Breast epithelium (tissue), 4 donors: Measurements from ENCODE around the gene SLC35A3. TPM values are rescaled to one million over a fixed set of nuclear protein-coding genes. Genes with fewer than 3 reads are reported as not detected.
"Not testable (repeated sequence)": the region's sequence is repeated elsewhere in the genome, so short reads cannot be mapped to it uniquely, and the experiment has no call there.

Experiments
- DNase-seq, 2 donors: peaks; one replicate each; pipeline ENCODE4 v3.0.0-alpha.2; 2019; ENCODE audit warnings: low spot score in 2 of 2
- H3K27ac ChIP-seq, 2 donors: fragments of 200-600 bp; sonication (generic) in 1 of 2; one replicate each; pipeline ENCODE4 v1.5.1; 2016 to 2019; ENCODE audit warnings: mild to moderate bottlenecking in 1 of 2
- H3K27me3 ChIP-seq, 2 donors: fragments of 200-600 bp; sonication (generic) in 1 of 2; one replicate each; pipeline versions ENCODE4 v1.5.1 to v1.6.0; 2017 to 2019; ENCODE audit warnings: control low read depth in 1 of 2, mild to moderate bottlenecking in 1 of 2
- H3K36me3 ChIP-seq: fragments of 200-600 bp; one replicate; pipeline ENCODE4 v1.5.1; 2019
- H3K4me1 ChIP-seq, 2 donors: fragments of 200-600 bp; sonication (generic); one replicate each; pipeline ENCODE4 v1.5.1; 2016 to 2019; ENCODE audit warnings: control low read depth in 1 of 2
- H3K4me3 ChIP-seq, 3 donors: fragments of 200-600 bp; sonication (generic); 1 replicate in 2 of 3; 2 replicates in 1 of 3; pipeline ENCODE4 v1.5.1; 2016 to 2019; ENCODE audit warnings: mild to moderate bottlenecking in 3 of 3, moderate library complexity in 2 of 3
- H3K9me3 ChIP-seq, 2 donors: fragments of 200-600 bp; sonication (generic) in 1 of 2; one replicate each; pipeline ENCODE4 v1.5.1; 2016 to 2019; ENCODE audit warnings: control low read depth in 1 of 2
- POLR2A ChIP-seq: fragments of 450-650 bp; IDR thresholded peaks from one replicate; pipeline ENCODE4 v1.6.1; 2016; ENCODE audit warnings: antibody characterized with exemption, mild to moderate bottlenecking, moderate library complexity
- POLR2AphosphoS5 ChIP-seq, 3 donors: sonication (generic); formaldehyde crosslinking; IDR thresholded peaks; one replicate each; pipeline ENCODE4 v1.6.1; 2017; ENCODE audit warnings: antibody characterized with exemption in 3 of 3
- intact Hi-C: fragments of 100-400 bp; cut with DNase I; formaldehyde crosslinking; loops from one replicate; pipeline ENCODE4 v1.15.1; 2023; ENCODE audit warnings: low total_unique reads
- total RNA-seq, 3 donors: library from RNA; depleted of rRNA; stranded (reverse); fragments of >200 nt; gene quantifications; one replicate each; pipeline ENCODE4 v1.1.0, GENCODE V29; 2016
- TF ChIP-seq, protein P1 (sequence below), 3 donors: fragments of 450-650 bp; IDR thresholded peaks; one replicate each; pipeline ENCODE4 v1.5.1; 2016 to 2017; ENCODE audit warnings: antibody characterized with exemption in 3 of 3, mild to moderate bottlenecking in 3 of 3, moderate library complexity in 3 of 3

The SLC35A3 gene
- total RNA-seq, 3 donors from 2014 or later, result 31.8 to 41.7 (median 36.5) TPM

DNA sequence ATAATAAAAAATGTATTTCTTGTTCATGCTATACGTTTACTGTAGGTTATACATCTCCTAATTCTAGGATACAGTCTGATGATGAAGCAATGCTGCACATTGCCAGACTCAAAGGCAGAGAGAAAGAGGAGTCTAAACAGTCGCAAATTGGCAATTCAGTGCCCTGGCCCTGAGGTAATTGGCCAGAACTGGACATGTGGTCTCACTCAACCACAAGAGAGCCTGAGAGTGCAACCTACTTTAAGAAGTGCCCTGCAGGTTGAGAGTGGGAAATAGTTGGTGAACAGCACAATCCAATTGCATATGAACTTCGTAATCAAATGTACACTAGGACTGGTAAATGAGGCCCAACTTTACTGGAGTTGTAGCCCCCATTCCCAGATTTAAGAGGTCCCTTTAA lies 5.0 kb upstream of the SLC35A3 start:
- no peak for TF ChIP-seq POLR2AphosphoS5 (IDR thresholded peaks at IDR 0.05)
- TF ChIP-seq, protein P1, sequence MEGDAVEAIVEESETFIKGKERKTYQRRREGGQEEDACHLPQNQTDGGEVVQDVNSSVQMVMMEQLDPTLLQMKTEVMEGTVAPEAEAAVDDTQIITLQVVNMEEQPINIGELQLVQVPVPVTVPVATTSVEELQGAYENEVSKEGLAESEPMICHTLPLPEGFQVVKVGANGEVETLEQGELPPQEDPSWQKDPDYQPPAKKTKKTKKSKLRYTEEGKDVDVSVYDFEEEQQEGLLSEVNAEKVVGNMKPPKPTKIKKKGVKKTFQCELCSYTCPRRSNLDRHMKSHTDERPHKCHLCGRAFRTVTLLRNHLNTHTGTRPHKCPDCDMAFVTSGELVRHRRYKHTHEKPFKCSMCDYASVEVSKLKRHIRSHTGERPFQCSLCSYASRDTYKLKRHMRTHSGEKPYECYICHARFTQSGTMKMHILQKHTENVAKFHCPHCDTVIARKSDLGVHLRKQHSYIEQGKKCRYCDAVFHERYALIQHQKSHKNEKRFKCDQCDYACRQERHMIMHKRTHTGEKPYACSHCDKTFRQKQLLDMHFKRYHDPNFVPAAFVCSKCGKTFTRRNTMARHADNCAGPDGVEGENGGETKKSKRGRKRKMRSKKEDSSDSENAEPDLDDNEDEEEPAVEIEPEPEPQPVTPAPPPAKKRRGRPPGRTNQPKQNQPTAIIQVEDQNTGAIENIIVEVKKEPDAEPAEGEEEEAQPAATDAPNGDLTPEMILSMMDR (IDR thresholded peaks at IDR 0.05), result no peak
- no peak for TF ChIP-seq POLR2A
- no peaks in the 10 kb centered on the region for H3K4me1 ChIP-seq
- intact Hi-C loops, result no loop called here
- H3K27me3 ChIP-seq, result no peaks in the 10 kb centered on the region
- H3K27ac ChIP-seq, result no peak overlapping the region
- no peak overlapping the region for H3K4me3 ChIP-seq
- no peak for DNase-seq
- H3K36me3 ChIP-seq, result no peaks in the 10 kb centered on the region
- H3K9me3 ChIP-seq, result no peaks in the 10 kb centered on the region

DNA sequence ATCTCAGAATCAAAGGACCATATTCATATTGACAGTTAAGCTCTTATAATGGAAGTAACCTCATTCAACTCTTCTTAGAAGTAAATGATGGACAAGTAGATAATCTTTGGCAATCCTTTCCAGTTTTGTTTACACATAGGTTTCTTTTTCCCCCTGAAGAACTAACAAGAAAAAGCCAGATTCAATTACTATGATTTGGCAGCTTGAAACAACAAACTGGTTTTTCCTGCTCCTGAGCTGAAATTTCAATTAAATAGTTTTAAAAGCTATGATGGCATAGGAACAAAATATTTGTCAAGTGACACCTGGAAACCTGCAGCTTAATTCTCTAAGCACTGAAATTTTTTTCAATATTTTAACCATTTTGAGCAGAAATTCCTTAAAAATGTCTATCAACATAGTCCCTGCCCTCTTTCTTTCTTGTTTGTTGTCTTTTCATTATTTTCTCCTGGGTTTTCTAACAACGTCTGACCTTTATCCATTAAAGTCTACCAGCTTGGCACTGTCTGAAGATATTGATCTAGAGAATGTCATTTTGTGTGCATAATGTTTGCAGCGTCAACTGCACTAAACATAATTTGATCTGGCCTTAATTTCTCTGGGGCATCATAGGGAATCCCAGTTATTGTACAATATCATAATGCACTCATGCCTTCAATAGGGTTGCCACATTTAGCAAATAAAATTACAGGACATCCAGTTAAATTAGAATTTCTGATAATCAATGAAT lies 4.0 kb upstream of the SLC35A3 start:
- DNase-seq, result no peak
- no peaks in the 10 kb centered on the region for H3K4me1 ChIP-seq
- H3K27me3 ChIP-seq, result no peaks in the 10 kb centered on the region
- peak overlapping the region in 1 of 2 donors; percentile 30 for H3K27ac ChIP-seq
- TF ChIP-seq POLR2AphosphoS5 (IDR thresholded peaks at IDR 0.05) (no peak), POLR2A (no peak)
- TF ChIP-seq, protein P1 (IDR thresholded peaks at IDR 0.05), result no peak
- H3K4me3 ChIP-seq, result no peak overlapping the region
- intact Hi-C loops, result no loop called here
- H3K9me3 ChIP-seq, result no peaks in the 10 kb centered on the region
- H3K36me3 ChIP-seq, result no peaks in the 10 kb centered on the region

DNA sequence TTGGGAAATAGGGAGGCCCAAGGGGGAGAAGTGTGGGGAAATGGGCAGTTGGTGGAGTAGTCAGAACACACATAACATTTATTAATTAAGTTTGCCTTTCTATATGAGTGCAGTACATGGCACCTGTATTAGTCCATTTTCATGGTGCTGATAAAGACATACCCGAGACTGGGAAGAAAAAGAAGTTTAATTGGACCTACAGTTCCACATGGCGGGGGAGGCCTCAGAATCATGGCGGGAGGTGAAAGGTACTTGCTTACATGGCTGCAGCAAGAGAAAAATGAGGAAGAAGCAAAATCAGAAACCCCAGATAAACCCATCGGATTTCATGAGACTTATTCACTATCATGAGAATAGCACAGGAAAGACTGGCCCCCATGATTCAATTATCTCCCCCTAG lies 1.6 kb upstream of the SLC35A3 start:
- H3K9me3 ChIP-seq, result no peaks in the 10 kb centered on the region
- no peak overlapping the region for H3K27ac ChIP-seq
- H3K27me3 ChIP-seq, result no peaks in the 10 kb centered on the region
- H3K36me3 ChIP-seq, result no peaks in the 10 kb centered on the region
- H3K4me3 ChIP-seq, result no peak overlapping the region
- intact Hi-C loops, result no loop called here
- no peaks in the 10 kb centered on the region for H3K4me1 ChIP-seq
- TF ChIP-seq POLR2AphosphoS5 (IDR thresholded peaks at IDR 0.05) (no peak), POLR2A (no peak)
- TF ChIP-seq, protein P1 (IDR thresholded peaks at IDR 0.05), result no peak
- no peak for DNase-seq

DNA sequence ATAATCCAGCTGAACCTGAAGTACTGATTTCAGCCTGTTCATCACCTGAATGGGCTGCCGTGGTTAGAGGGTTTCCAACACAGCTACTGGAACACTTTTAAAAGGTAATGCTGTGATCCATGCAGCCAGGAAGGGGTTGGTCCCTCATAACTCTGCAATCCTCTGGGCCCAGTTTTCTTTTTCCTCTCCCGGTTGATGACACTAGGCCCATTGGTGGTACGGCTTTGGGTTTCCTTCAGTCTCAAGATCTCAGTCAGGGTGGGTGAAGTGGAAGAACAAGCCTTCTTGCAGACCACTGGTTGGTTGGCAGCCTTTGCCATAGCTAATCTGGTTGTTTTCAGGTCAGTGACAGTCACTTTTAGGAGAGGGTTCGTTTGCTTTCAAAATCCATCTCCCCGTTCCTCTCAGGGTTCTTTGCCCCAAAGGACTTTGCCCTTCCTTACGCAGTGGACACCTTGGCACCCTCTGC lies 502 bp upstream of the SLC35A3 start:
- Histone ChIP-seq H3K27me3 (no peaks in the 10 kb centered on the region), H3K27ac (peak overlapping the region; percentile 84 to 92), H3K36me3 (no peaks in the 10 kb centered on the region), H3K4me3 (peak overlapping the region; percentile 91 to 94 (median 92)), H3K9me3 (no peaks in the 10 kb centered on the region), H3K4me1 (no peaks in the 10 kb centered on the region)
- intact Hi-C loops, result no loop called here
- no peak for TF ChIP-seq POLR2A
- TF ChIP-seq, protein P1 (IDR thresholded peaks at IDR 0.05), result no peak
- TF ChIP-seq POLR2AphosphoS5 (IDR thresholded peaks at IDR 0.05), result no peak
- no peak for DNase-seq

DNA sequence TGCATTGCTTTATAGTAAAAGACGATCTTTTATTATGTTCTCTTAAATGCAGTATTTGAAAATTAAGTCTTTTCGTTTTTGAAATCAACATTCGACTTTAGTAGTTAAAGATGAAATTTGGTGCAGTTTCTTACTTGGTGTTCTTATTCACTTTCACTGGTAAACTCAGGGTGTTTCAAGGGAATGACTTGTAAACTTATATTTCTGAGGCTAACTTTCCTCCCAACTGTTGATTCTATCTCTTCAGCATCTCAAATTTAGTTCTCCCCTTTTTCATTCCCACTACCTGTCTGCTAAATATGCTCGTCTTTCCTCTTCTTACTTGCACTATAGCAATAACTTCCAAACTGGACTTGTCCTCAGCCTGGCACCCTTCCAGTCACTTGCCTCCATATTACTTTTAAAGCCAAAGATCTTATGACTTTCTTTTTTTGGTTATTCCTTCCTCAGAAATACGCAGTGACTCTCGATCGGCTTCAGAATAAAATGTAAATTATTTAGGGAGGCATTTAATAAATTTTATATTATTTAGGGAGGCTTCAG lies 988 bp downstream of the SLC35A3 start:
- Histone ChIP-seq H3K27me3 (no peaks in the 10 kb centered on the region), H3K27ac (peak overlapping the region; percentile 84 to 92)
- intact Hi-C loops, result no loop called here

DNA sequence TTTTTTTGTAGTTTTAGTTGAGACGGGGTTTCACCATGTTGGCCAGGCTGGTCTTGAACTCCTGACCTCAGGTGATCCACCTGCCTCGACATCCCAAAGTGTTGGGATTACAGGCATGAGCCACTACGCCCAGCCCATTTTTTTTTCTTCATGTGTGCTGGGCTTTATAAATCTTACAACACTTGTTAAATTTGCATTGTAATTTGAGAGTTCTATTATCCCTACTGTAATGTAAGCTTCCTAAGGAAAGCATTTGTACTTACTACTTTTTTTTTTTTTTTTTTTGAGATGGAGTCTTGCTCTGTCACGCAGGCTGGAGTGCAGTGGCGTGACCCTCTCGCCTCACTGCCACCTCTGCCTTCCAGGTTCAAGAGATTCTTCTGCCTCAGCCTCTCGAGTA lies 2.3 kb downstream of the SLC35A3 start:
- intact Hi-C loops, result not testable (repeated sequence)

More for the DNA sequence above, 988 bp downstream of the SLC35A3 start:
- TF ChIP-seq POLR2A (no peak), POLR2AphosphoS5 (IDR thresholded peaks at IDR 0.05) (no peak)
- TF ChIP-seq, protein P1 (IDR thresholded peaks at IDR 0.05), result no peak
- Histone ChIP-seq H3K9me3 (no peaks in the 10 kb centered on the region), H3K36me3 (no peaks in the 10 kb centered on the region), H3K4me1 (no peaks in the 10 kb centered on the region), H3K4me3 (peak overlapping the region; percentile 91 to 94 (median 92))
- no peak for DNase-seq

More for the DNA sequence above, 2.3 kb downstream of the SLC35A3 start:
- not testable (repeated sequence) for H3K36me3 ChIP-seq, H3K4me1 ChIP-seq, H3K9me3 ChIP-seq, H3K4me3 ChIP-seq, H3K27me3 ChIP-seq, H3K27ac ChIP-seq, DNase-seq
